Ovary (tissue), 9 donors: Measurements from ENCODE around the gene ETFA. TPM values are rescaled to one million over a fixed set of nuclear protein-coding genes. Genes with fewer than 3 reads are reported as not detected.

ENCODE experiments used
- DNase-seq, 5 donors: peaks; one replicate each; pipeline ENCODE4 v3.0.0-alpha.2; 2019 to 2020
- H3K27ac ChIP-seq, 2 donors: fragments of 200-600 bp; one replicate each; pipeline versions ENCODE4 v1.5.1 to v1.8.0; 2019 to 2022
- H3K27me3 ChIP-seq: fragments of 200-600 bp; one replicate; pipeline ENCODE4 v1.8.0; 2022
- H3K36me3 ChIP-seq: fragments of 200-600 bp; sonication (generic); one replicate; pipeline ENCODE4 v1.5.1; 2019
- H3K4me1 ChIP-seq: one replicate; pipeline ENCODE4 v1.8.1; 2013; ENCODE audit warnings: mild to moderate bottlenecking, moderate library complexity; ENCODE audit not compliant: insufficient read depth
- H3K4me3 ChIP-seq: fragments of 200-600 bp; sonication (generic); one replicate; pipeline ENCODE4 v1.5.1; 2017
- H3K9me3 ChIP-seq, 2 donors: fragments of 200-600 bp in 1 of 2; sonication (generic) in 1 of 2; one replicate each; pipeline versions ENCODE4 v1.5.1 to v1.8.1; 2013 to 2019; ENCODE audit warnings: mild to moderate bottlenecking in 1 of 2, moderate library complexity in 1 of 2
- CTCF ChIP-seq, 3 donors: fragments of 450-650 bp in 2 of 3; fragments of 200-600 bp in 1 of 3; IDR thresholded peaks; one replicate each; pipeline versions ENCODE4 v1.5.1 to v1.8.0; 2016 to 2022; ENCODE audit warnings: antibody characterized with exemption in 3 of 3, mild to moderate bottlenecking in 1 of 3
- EP300 ChIP-seq: sonication (generic); formaldehyde crosslinking; IDR thresholded peaks from one replicate; pipeline ENCODE4 v1.6.1; 2017; ENCODE audit warnings: antibody characterized with exemption
- POLR2A ChIP-seq: fragments of 450-650 bp; IDR thresholded peaks from one replicate; pipeline ENCODE4 v1.6.1; 2017; ENCODE audit warnings: antibody characterized with exemption, mild to moderate bottlenecking, moderate library complexity
- WGBS, 3 donors: extraction: QIAGEN DNeasy Blood & Tissue Kit in 1 of 3; methylation state at CpG; one replicate each; pipeline versions ENCODE4 v1.1.5 to v1.1.7; 2013 to 2017; 5-methylcytosine and 5-hydroxymethylcytosine counted together
- intact Hi-C, 4 donors: fragments of 100-400 bp; cut with DNase I; formaldehyde crosslinking; loops; one replicate each; pipeline versions ENCODE4 v1.11.0 to v1.15.1; 2022 to 2023
- polyA plus RNA-seq, 2 donors: library from polyadenylated mRNA; stranded (reverse); fragments of 200-250 nt in 1 of 2; fragments of 350-450 nt in 1 of 2; fragmentation: Illumina TruSeq in 1 of 2; extraction: RNeasy Lipid Tissue Mini Kit (QIAGEN cat#74804) in 1 of 2; gene quantifications; one replicate each; pipeline ENCODE4 v1.2.3, GENCODE V29; 2013 to 2014
- total RNA-seq, 7 donors: library from RNA; depleted of rRNA in 2 of 7; stranded (reverse); fragments of >200 nt in 2 of 7; fragmentation: NEBNext Ultra II Directional in 3 of 7; extraction: Animal tissue kit (Norgen Biotek cat#: 25700) in 3 of 7; gene quantifications; one replicate each; pipeline versions ENCODE4 v1.1.0 to v1.2.4, GENCODE V29; 2016 to 2023
- donor health status: DM: no; HTN: no; CAD: no; lungs with moderate emphysema.
- donor health status: DM: no; HTN: no; CAD: no.
- donor health status: Bipolar disorder and iron deficiency.
- donor health status: DM: yes; HTN: yes; CAD: no.
- donor health status: DM: no; HTN: no; CAD: no.
- donor health status: DM: yes; HTN: yes; CAD: no.

The ETFA gene
- total and polyA plus RNA-seq, 9 donors = 45.8 to 97.4 (median 71.7) TPM

DNA sequence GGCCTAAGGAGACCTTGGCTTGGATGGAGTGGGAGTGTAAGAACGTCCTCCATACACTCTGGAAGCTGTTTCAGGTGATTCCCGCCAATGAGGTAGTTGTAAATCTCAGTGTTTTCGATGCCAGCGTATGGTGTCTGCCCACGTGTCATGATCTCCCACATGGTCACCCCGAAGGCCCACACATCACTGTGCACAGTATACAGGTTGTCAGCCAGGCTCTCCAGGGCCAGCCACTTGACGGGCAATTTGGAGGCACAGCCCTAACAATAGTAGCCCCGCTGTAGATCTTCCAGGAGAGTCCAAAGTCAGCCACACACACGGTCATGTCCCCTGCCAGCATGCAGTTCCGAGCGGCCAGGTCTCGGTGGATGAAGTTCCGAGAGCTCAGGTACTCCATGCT lies 51.9 kb downstream of the ETFA start:
- peaks cover 0 to 10% of the 10 kb centered on the region in 2 donors for H3K9me3 ChIP-seq
- no peak for DNase-seq
- H3K4me3 ChIP-seq = no peak overlapping the region
- H3K27ac ChIP-seq = no peak overlapping the region
- H3K27me3 ChIP-seq = no peaks in the 10 kb centered on the region
- TF ChIP-seq CTCF (IDR thresholded peaks at IDR 0.05) (no peak), POLR2A (no peak), EP300 (no peak)
- 94 to 95% (median 95%) methylated on average over 13 of the region's 13 CpGs for WGBS, 3 donors
- no peaks in the 10 kb centered on the region for H3K36me3 ChIP-seq
- H3K4me1 ChIP-seq = no peaks in the 10 kb centered on the region
- intact Hi-C loops = no loop called here

- no peak for DNase-seq
- Histone ChIP-seq H3K27me3 (no peaks in the 10 kb centered on the region), H3K36me3 (no peaks in the 10 kb centered on the region), H3K9me3 (peaks cover 0 to 7% of the 10 kb centered on the region in 2 donors), H3K4me1 (no peaks in the 10 kb centered on the region), H3K27ac (no peak overlapping the region), H3K4me3 (no peak overlapping the region)
- TF ChIP-seq POLR2A (no peak), EP300 (no peak), CTCF (IDR thresholded peaks at IDR 0.05) (no peak)
- 63 to 91% (median 91%) methylated on average over 3 of the region's 3 CpGs for WGBS, 3 donors
- intact Hi-C loops = no loop called here
These were observed 52.8 kb downstream of the ETFA start for GRCh38 chr15:76258460-76258859.

GRCh38 chr15:76253691-76254473 lies 57.4 kb downstream of the ETFA start:
- no peaks in the 10 kb centered on the region for H3K36me3 ChIP-seq
- no peak overlapping the region for H3K27ac ChIP-seq
- no peak overlapping the region for H3K4me3 ChIP-seq
- no peaks in the 10 kb centered on the region for H3K27me3 ChIP-seq
- DNase-seq = no peak
- WGBS, 3 donors = 86 to 91% (median 87%) methylated on average over 3 of the region's 3 CpGs
- TF ChIP-seq EP300 (no peak), CTCF (IDR thresholded peaks at IDR 0.05) (no peak), POLR2A (no peak)
- no peaks in the 10 kb centered on the region for H3K4me1 ChIP-seq
- H3K9me3 ChIP-seq = no peaks in the 10 kb centered on the region
- intact Hi-C loops = loop anchor here in 1 of 4 donors (1.0 kb wide), 1 partner anchor 30 kb away; no protein-coding TSS in a partner anchor

- intact Hi-C loops = no loop called here
- Histone ChIP-seq H3K36me3 (no peaks in the 10 kb centered on the region), H3K27me3 (no peaks in the 10 kb centered on the region), H3K4me1 (no peaks in the 10 kb centered on the region), H3K27ac (no peak overlapping the region), H3K4me3 (no peak overlapping the region), H3K9me3 (no peaks in the 10 kb centered on the region)
- DNase-seq = no peak
- no peak for TF ChIP-seq POLR2A
- TF ChIP-seq EP300 = no peak
- no peak for TF ChIP-seq CTCF (IDR thresholded peaks at IDR 0.05)
- 80 to 83% (median 82%) methylated on average over 2 of the region's 2 CpGs for WGBS, 3 donors
These were observed 59.0 kb downstream of the ETFA start for GRCh38 chr15:76252249-76252648.
